Sigmoid colon (tissue), 4 donors: Measurements from ENCODE around the gene TGFBR2.

ENCODE experiments used
- CTCF ChIP-seq, 4 experiments: fragments of 450-650 bp in 3 of 4; fragments of 200-600 bp in 1 of 4; IDR thresholded peaks; one replicate each; pipeline ENCODE4 v1.5.1; 2016 to 2019; ENCODE audit warnings: antibody characterized with exemption in 4 of 4, mild to moderate bottlenecking in 3 of 4, moderate library complexity in 2 of 4
- EP300 ChIP-seq, 4 donors: sonication (generic); formaldehyde crosslinking; IDR thresholded peaks; one replicate each; pipeline ENCODE4 v1.6.1; 2017; ENCODE audit warnings: antibody characterized with exemption in 4 of 4
- POLR2A ChIP-seq, 2 donors: fragments of 450-650 bp; IDR thresholded peaks; one replicate each; pipeline ENCODE4 v1.6.1; 2016; ENCODE audit warnings: antibody characterized with exemption in 2 of 2, mild to moderate bottlenecking in 2 of 2, moderate library complexity in 2 of 2

GRCh38 chr3:30632065-30632464 is 25.7 kb downstream of the TGFBR2 start:
- TF ChIP-seq CTCF (IDR thresholded peaks at IDR 0.05) = no peak
- TF ChIP-seq EP300 (IDR thresholded peaks at IDR 0.05) = no peak
- no peak for TF ChIP-seq POLR2A (IDR thresholded peaks at IDR 0.05)
